Liver (tissue), 3 donors: Measurements from ENCODE around the gene ITGB1.
"Not testable (repeated sequence)": the region's sequence is repeated elsewhere in the genome, so short reads cannot be mapped to it uniquely, and the experiment has no call there.

Experiments used
- CTCF ChIP-seq: fragments of 150-350 bp; IDR thresholded peaks from 2 replicates; pipeline ENCODE4 v1.5.1; 2017; ENCODE audit warnings: improper control_type of control experiment, low read depth, low read length; ENCODE audit not compliant: missing input control
- SP1 ChIP-seq: IDR thresholded peaks from 2 replicates; pipeline ENCODE4 v1.6.1; 2018; ENCODE audit warnings: antibody characterized with exemption, mild to moderate bottlenecking
- donor health status: healthy.
- donor health status: healthy.

DNA sequence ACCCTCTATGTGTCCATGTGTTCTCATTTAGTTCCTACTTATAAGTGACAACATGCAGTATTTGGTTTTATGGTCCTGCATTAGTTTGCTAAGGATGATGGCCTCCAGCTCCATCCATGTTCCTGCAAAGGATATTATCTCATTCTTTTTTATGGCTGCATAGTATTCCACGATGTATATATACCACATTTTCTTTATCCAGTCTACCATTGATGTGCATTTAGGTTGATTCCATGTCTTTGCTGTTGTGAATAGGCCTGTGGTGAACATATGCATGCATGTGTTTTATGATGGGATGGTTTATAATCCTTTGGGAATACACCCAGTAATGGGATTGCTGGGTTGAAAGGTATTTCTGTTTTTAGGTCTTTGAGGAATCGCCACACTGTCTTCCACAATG lies 36.6 kb upstream of the ITGB1 start:
- TF ChIP-seq CTCF, SP1: not testable (repeated sequence)
